ENCODE data around the gene SLC12A7. TPM values are rescaled to one million over a fixed set of nuclear protein-coding genes. Genes with fewer than 3 reads are reported as not detected.

The SLC12A7 gene
- total RNA-seq, 1 experiment from 2014 or later, result 6.3 TPM

GRCh38 chr5:1106385-1107166, 5.3 kb downstream of the SLC12A7 start:
- H3K27me3 Mint-ChIP-seq (ENCODE audit: insufficient read depth, unreplicated experiment), result peaks cover 11% of the 10 kb centered on the region
- no peaks in the 10 kb centered on the region for H3K4me1 Mint-ChIP-seq (ENCODE audit: insufficient read depth, unreplicated experiment)
- H3K27ac Mint-ChIP-seq (ENCODE audit: low read depth, unreplicated experiment), result no peak overlapping the region
- no peak for TF ChIP-seq CTCF (IDR thresholded peaks at IDR 0.05; ENCODE audit: unreplicated experiment)
- no peak for DNase-seq (ENCODE audit: unreplicated experiment)
- no TSS peak for BruUV-seq (replicated peaks)
- no peak overlapping the region for H3K4me3 Mint-ChIP-seq (ENCODE audit: unreplicated experiment)
- ChIA-PET POLR2A (interaction anchor here (0.5 kb wide), 1 partner anchor 980 kb away, joined by 3 read pairs; no protein-coding TSS in a partner anchor), CTCF (interaction anchor here (1.0 to 1.2 kb wide), 2 partner anchors 29 to 34 kb away, joined by 3 to 8 read pairs; no protein-coding TSS in a partner anchor)
- H3K36me3 Mint-ChIP-seq (ENCODE audit: insufficient read depth, unreplicated experiment), result no peaks in the 10 kb centered on the region
- H3K9me3 Mint-ChIP-seq (ENCODE audit: unreplicated experiment), result no peaks in the 10 kb centered on the region
- intact Hi-C loops (cut with micrococcal nuclease), result no loop called here

GRCh38 chr5:1105350-1106265, 6.3 kb downstream of the SLC12A7 start:
- Mint-ChIP-seq H3K27ac (ENCODE audit: low read depth, unreplicated experiment) (no peak overlapping the region), H3K9me3 (ENCODE audit: unreplicated experiment) (no peaks in the 10 kb centered on the region), H3K27me3 (ENCODE audit: insufficient read depth, unreplicated experiment) (peaks cover 11% of the 10 kb centered on the region), H3K36me3 (ENCODE audit: insufficient read depth, unreplicated experiment) (no peaks in the 10 kb centered on the region), H3K4me1 (ENCODE audit: insufficient read depth, unreplicated experiment) (no peaks in the 10 kb centered on the region), H3K4me3 (ENCODE audit: unreplicated experiment) (no peak overlapping the region)
- intact Hi-C loops (cut with micrococcal nuclease), result no loop called here
- TF ChIP-seq CTCF (IDR thresholded peaks at IDR 0.05; ENCODE audit: unreplicated experiment), result no peak
- DNase-seq (ENCODE audit: unreplicated experiment), result no peak
- POLR2A ChIA-PET, result no interaction called here
- CTCF ChIA-PET, result interaction anchor here (1.0 to 1.2 kb wide), 2 partner anchors 30 to 35 kb away, joined by 3 to 8 read pairs; no protein-coding TSS in a partner anchor
- BruUV-seq (replicated peaks), result no TSS peak

GRCh38 chr5:1104327-1105006, 7.4 kb downstream of the SLC12A7 start:
- BruUV-seq (replicated peaks), result no TSS peak

More at GRCh38 chr5:1104327-1105006, 7.4 kb downstream of the SLC12A7 start:
- DNase-seq (ENCODE audit: unreplicated experiment), result no peak
- TF ChIP-seq CTCF (IDR thresholded peaks at IDR 0.05; ENCODE audit: unreplicated experiment), result no peak
- ChIA-PET CTCF (no interaction called here), POLR2A (no interaction called here)
- Mint-ChIP-seq H3K9me3 (ENCODE audit: unreplicated experiment) (no peaks in the 10 kb centered on the region), H3K4me1 (ENCODE audit: insufficient read depth, unreplicated experiment) (no peaks in the 10 kb centered on the region), H3K4me3 (ENCODE audit: unreplicated experiment) (no peak overlapping the region), H3K36me3 (ENCODE audit: insufficient read depth, unreplicated experiment) (no peaks in the 10 kb centered on the region), H3K27me3 (ENCODE audit: insufficient read depth, unreplicated experiment) (peaks cover 11% of the 10 kb centered on the region), H3K27ac (ENCODE audit: low read depth, unreplicated experiment) (no peak overlapping the region)
- intact Hi-C loops (cut with micrococcal nuclease), result no loop called here

All from MCF 10A (cell line).